Neural progenitor cell (in vitro differentiated cells): ENCODE data around the gene CPNE1. TPM values are rescaled to one million over a fixed set of nuclear protein-coding genes. Genes with fewer than 3 reads are reported as not detected.

Experiments
- DNase-seq: peaks from one replicate; pipeline ENCODE4 v3.0.0-alpha.2; 2016; ENCODE audit warnings: low spot score
- H2AFZ ChIP-seq: fragments of 200-600 bp; sonication (generic); replicated peaks from 2 replicates; pipeline ENCODE4 v1.6.1; 2016; ENCODE audit warnings: antibody characterized with exemption
- H3F3A ChIP-seq: fragments of 200-600 bp; sonication (generic); 2 replicates; pipeline ENCODE4 v1.6.1; 2016; ENCODE audit warnings: antibody characterized with exemption, low read depth
- H3K27ac ChIP-seq: fragments of 200-600 bp; sonication (generic); 2 replicates; pipeline ENCODE4 v1.5.1; 2016; ENCODE audit warnings: mild to moderate bottlenecking
- H3K27me3 ChIP-seq: fragments of 200-600 bp; sonication (generic); 2 replicates; pipeline ENCODE4 v1.6.1; 2016; ENCODE audit warnings: mild to moderate bottlenecking, moderate library complexity
- H3K36me3 ChIP-seq: fragments of 200-600 bp; sonication (generic); 2 replicates; pipeline ENCODE4 v1.5.1; 2016
- H3K4me1 ChIP-seq: fragments of 200-600 bp; sonication (generic); 2 replicates; pipeline ENCODE4 v1.6.1; 2016; ENCODE audit warnings: mixed run types
- H3K4me2 ChIP-seq: fragments of 200-600 bp; sonication (generic); 2 replicates; pipeline ENCODE4 v1.6.1; 2016
- H3K4me3 ChIP-seq: fragments of 200-600 bp; sonication (generic); 2 replicates; pipeline ENCODE4 v1.5.1; 2016
- H3K79me2 ChIP-seq: fragments of 200-600 bp; sonication (generic); 2 replicates; pipeline ENCODE4 v1.6.1; 2016; ENCODE audit warnings: low read depth
- H3K9ac ChIP-seq: fragments of 200-600 bp; sonication (generic); 2 replicates; pipeline ENCODE4 v1.6.1; 2016
- H3K9me3 ChIP-seq: fragments of 200-600 bp; sonication (generic); 2 replicates; pipeline ENCODE4 v1.5.1; 2016; ENCODE audit warnings: low read depth
- H4K20me1 ChIP-seq: fragments of 200-600 bp; sonication (generic); 2 replicates; pipeline ENCODE4 v1.6.1; 2016; ENCODE audit warnings: low read depth
- H3K27ac Mint-ChIP-seq: 3 replicates; pipeline ENCODE4 v1.8.0; 2021; ENCODE audit warnings: mixed read lengths
- H3K27me3 Mint-ChIP-seq: 2 replicates; pipeline ENCODE4 v1.8.0; 2022; ENCODE audit warnings: low read depth, mild to moderate bottlenecking, inconsistent platforms, moderate library complexity, mixed read lengths; ENCODE audit not compliant: insufficient read depth
- H3K36me3 Mint-ChIP-seq: 3 replicates; pipeline ENCODE4 v1.8.0; 2021; ENCODE audit warnings: mixed read lengths
- H3K4me1 Mint-ChIP-seq: 3 replicates; pipeline ENCODE4 v1.8.0; 2021; ENCODE audit warnings: mixed read lengths
- H3K4me3 Mint-ChIP-seq: 3 replicates; pipeline ENCODE4 v1.8.0; 2021; ENCODE audit warnings: mild to moderate bottlenecking, moderate library complexity, mixed read lengths
- H3K9me3 Mint-ChIP-seq: 3 replicates; pipeline ENCODE4 v1.8.0; 2020; ENCODE audit warnings: mixed read lengths
- CTCF ChIP-seq: fragments of 200-600 bp; sonication (generic); IDR thresholded peaks from 2 replicates; pipeline ENCODE4 v1.5.1; 2017; ENCODE audit warnings: antibody characterized with exemption, mild to moderate bottlenecking
- EZH2 ChIP-seq: fragments of 200-600 bp; sonication (generic); IDR thresholded peaks from 2 replicates; pipeline ENCODE4 v1.6.1; 2017; ENCODE audit warnings: antibody characterized with exemption, mild to moderate bottlenecking, moderate library complexity
- EZH2phosphoT487 ChIP-seq: fragments of 200-600 bp; sonication (generic); IDR thresholded peaks from 2 replicates; pipeline ENCODE4 v1.6.1; 2017; ENCODE audit warnings: antibody characterized with exemption
- total RNA-seq: library from RNA; depleted of rRNA; stranded (reverse); fragments of >200 nt; gene quantifications from 2 replicates; pipeline ENCODE4 v1.2.3, GENCODE V29; 2015; ENCODE audit warnings: low replicate concordance

The CPNE1 gene
- total RNA-seq, 1 donor from 2014 or later, result 140 TPM

- Mint-ChIP-seq H3K36me3 (peaks cover 36% of the 10 kb centered on the region), H3K4me3 (no peak overlapping the region), H3K27ac (no peak overlapping the region), H3K27me3 (no peaks in the 10 kb centered on the region), H3K4me1 (no peaks in the 10 kb centered on the region), H3K9me3 (peaks cover 13% of the 10 kb centered on the region)
- H3K4me1 ChIP-seq, result no peaks in the 10 kb centered on the region
- H3F3A ChIP-seq, result peaks cover 8% of the 10 kb centered on the region
- H3K79me2 ChIP-seq, result peaks cover 100% of the 10 kb centered on the region
- no peak for TF ChIP-seq EZH2phosphoT487
- no peak for TF ChIP-seq EZH2
- no peak for TF ChIP-seq CTCF
- H3K9me3 ChIP-seq, result no peaks in the 10 kb centered on the region
- no peak overlapping the region for H3K9ac ChIP-seq
- H4K20me1 ChIP-seq, result peaks cover 100% of the 10 kb centered on the region
- no peak overlapping the region for H3K4me3 ChIP-seq
- no peak for DNase-seq
- H3K27ac ChIP-seq, result no peak overlapping the region
- H3K4me2 ChIP-seq, result no peak overlapping the region
- H2AFZ ChIP-seq, result no peak overlapping the region
- H3K27me3 ChIP-seq, result no peaks in the 10 kb centered on the region
- H3K36me3 ChIP-seq, result peaks cover 23% of the 10 kb centered on the region
Measured at GRCh38 chr20:35654415-35654814, 10.3 kb downstream of the CPNE1 start.

GRCh38 chr20:35653893-35654292 lies 10.8 kb downstream of the CPNE1 start:
- H3K4me1 Mint-ChIP-seq, result no peaks in the 10 kb centered on the region
- H3K36me3 ChIP-seq, result peaks cover 26% of the 10 kb centered on the region
- H3K27me3 Mint-ChIP-seq, result no peaks in the 10 kb centered on the region
- H3K9me3 Mint-ChIP-seq, result peaks cover 8% of the 10 kb centered on the region
- no peaks in the 10 kb centered on the region for H3K27me3 ChIP-seq
- H3K36me3 Mint-ChIP-seq, result peaks cover 38% of the 10 kb centered on the region
- H3K4me3 Mint-ChIP-seq, result no peak overlapping the region
- H4K20me1 ChIP-seq, result peaks cover 100% of the 10 kb centered on the region
- no peak overlapping the region for H3K9ac ChIP-seq
- H3K4me3 ChIP-seq, result no peak overlapping the region
- peaks cover 100% of the 10 kb centered on the region for H3K79me2 ChIP-seq
- H2AFZ ChIP-seq, result no peak overlapping the region
- H3K27ac ChIP-seq, result no peak overlapping the region
- DNase-seq, result no peak
- no peak overlapping the region for H3K27ac Mint-ChIP-seq
- TF ChIP-seq CTCF (no peak), EZH2phosphoT487 (no peak), EZH2 (no peak)
- H3K4me1 ChIP-seq, result no peaks in the 10 kb centered on the region
- H3K4me2 ChIP-seq, result no peak overlapping the region
- no peaks in the 10 kb centered on the region for H3K9me3 ChIP-seq
- peaks cover 10% of the 10 kb centered on the region for H3F3A ChIP-seq

GRCh38 chr20:35653430-35653734 lies 11.3 kb downstream of the CPNE1 start:
- Histone ChIP-seq H3K9me3 (no peaks in the 10 kb centered on the region), H4K20me1 (peaks cover 100% of the 10 kb centered on the region), H2AFZ (no peak overlapping the region), H3K4me2 (no peak overlapping the region), H3K4me1 (no peaks in the 10 kb centered on the region), H3K79me2 (peaks cover 100% of the 10 kb centered on the region), H3K36me3 (peaks cover 28% of the 10 kb centered on the region), H3K4me3 (no peak overlapping the region), H3K27me3 (no peaks in the 10 kb centered on the region), H3K27ac (no peak overlapping the region), H3K9ac (no peak overlapping the region), H3F3A (peaks cover 15% of the 10 kb centered on the region)
- TF ChIP-seq EZH2, result no peak
- no peak for TF ChIP-seq CTCF
- no peak for TF ChIP-seq EZH2phosphoT487
- no peaks in the 10 kb centered on the region for H3K4me1 Mint-ChIP-seq
- peaks cover 40% of the 10 kb centered on the region for H3K36me3 Mint-ChIP-seq
- no peaks in the 10 kb centered on the region for H3K27me3 Mint-ChIP-seq
- no peak for DNase-seq
- H3K9me3 Mint-ChIP-seq, result peaks cover 6% of the 10 kb centered on the region
- no peak overlapping the region for H3K27ac Mint-ChIP-seq
- H3K4me3 Mint-ChIP-seq, result no peak overlapping the region
